T-helper 2 cell treated with Interferon-gamma antibody and Interleukin-4, amounts not matched to agents 100 ng/mL and 5 ng/mL, for 36 hours (primary cell): ENCODE data around the gene ARHGEF17. TPM values are rescaled to one million over a fixed set of nuclear protein-coding genes. Genes with fewer than 3 reads are reported as not detected.

Source experiments
- intact Hi-C: fragments of 100-400 bp; cut with micrococcal nuclease; formaldehyde crosslinking; loops from one replicate; pipeline ENCODE4 v1.15.1; 2023
- total RNA-seq: library from RNA; stranded (reverse); gene quantifications from 2 replicates; pipeline ENCODE4 v1.2.3, GENCODE V29; 2022

The ARHGEF17 gene
- total RNA-seq, 1 donor from 2014 or later: 0.11 TPM

GRCh38 chr11:73331138-73331916, 23.3 kb downstream of the ARHGEF17 start:
- intact Hi-C loops: no loop called here

GRCh38 chr11:73333173-73333572, 25.1 kb downstream of the ARHGEF17 start:
- intact Hi-C loops: no loop called here

- intact Hi-C loops: no loop called here
Observed at GRCh38 chr11:73333640-73334383, 25.7 kb downstream of the ARHGEF17 start.

- intact Hi-C loops: loop anchor here (1.0 kb wide), 2 partner anchors 27 to 39 kb away; no protein-coding TSS in a partner anchor
Observed at GRCh38 chr11:73334384-73335203, 26.5 kb downstream of the ARHGEF17 start.

DNA sequence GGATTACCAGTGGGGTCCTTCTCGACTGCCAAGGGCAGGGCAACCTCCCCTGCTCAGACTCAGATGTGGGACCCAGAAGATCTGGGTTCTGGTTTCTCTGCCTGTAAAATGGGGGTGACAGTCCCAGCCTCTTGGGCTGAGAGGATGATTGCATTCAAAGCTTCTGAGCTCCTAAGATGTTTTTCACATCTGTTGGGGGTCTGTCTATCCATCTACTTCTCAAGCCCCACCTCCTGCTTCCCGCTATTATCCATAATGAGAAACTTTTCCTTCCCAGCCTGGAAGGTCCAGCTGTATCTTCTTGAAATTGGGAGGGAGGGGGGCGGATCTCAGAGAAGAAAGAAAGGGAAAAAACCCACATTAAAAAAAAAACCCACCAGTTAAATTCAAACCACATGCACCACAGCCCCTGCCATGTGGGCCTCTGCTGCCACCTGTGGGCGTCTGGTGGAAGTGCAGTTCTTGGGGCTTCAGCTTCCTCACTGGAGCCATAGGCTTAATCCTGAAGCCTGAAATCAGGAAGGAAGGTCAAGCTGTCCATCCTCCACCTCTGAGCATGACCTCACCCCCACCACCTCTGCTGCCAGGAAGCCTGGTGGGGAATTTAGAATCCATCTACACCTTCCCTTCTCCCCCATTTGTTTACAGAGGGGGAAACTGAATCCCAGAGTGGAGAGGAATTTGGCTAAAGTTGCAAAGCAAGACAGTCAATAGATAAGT, 27.3 kb downstream of the ARHGEF17 start:
- intact Hi-C loops: loop anchor here (1.0 kb wide), 2 partner anchors 28 to 40 kb away; no protein-coding TSS in a partner anchor

- intact Hi-C loops: no loop called here
Observed at GRCh38 chr11:73337846-73338245, 29.8 kb downstream of the ARHGEF17 start.

GRCh38 chr11:73338279-73338678, 30.2 kb downstream of the ARHGEF17 start:
- intact Hi-C loops: no loop called here

- intact Hi-C loops: no loop called here
Observed at GRCh38 chr11:73340164-73340563, 32.1 kb downstream of the ARHGEF17 start.

DNA sequence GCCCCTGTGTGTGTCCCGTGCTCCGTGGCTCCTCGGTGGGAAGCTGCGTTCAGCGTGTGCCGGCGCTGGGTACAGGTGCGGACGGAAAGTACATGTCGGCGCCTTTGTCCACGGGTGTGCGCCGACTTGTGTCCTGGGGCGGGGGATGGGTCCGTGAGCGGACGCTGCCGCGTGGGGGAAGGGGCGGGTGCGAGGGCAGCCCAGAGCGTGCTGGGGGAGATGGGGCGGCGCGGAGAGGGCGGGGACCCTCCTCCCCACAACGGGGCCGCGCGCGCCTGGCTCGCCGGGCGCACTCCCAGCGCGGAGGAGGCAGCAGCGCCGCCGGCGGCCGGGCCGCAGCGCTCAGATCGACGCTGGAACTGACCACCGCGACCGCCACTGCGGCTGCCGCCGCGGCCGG, 34.6 kb downstream of the ARHGEF17 start:
- intact Hi-C loops: no loop called here

- intact Hi-C loops: no loop called here
Observed at GRCh38 chr11:73343076-73343873, 35.2 kb downstream of the ARHGEF17 start.

DNA sequence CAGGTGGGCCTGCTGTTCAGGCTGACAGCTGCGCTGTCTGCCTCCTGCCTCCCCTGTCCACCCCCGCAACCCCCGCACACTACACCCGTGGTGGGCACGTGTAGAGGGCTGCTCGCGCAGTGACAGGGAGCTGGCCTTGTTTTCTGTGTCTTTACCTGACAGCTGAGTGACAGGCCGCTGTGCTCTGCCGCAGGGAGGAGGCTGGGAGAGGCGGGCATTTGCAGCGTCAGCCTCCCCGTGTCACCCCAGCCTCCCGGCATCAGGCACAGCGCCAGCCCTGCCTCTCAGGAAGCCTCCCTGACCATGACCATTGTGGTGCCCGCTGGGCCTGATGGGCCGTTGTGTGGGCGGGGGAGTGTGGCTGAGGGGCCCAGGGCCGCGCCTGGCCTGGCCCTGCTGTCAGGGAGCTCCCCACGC, 36.1 kb downstream of the ARHGEF17 start:
- intact Hi-C loops: no loop called here

GRCh38 chr11:73345481-73346160, 37.5 kb downstream of the ARHGEF17 start:
- intact Hi-C loops: no loop called here

DNA sequence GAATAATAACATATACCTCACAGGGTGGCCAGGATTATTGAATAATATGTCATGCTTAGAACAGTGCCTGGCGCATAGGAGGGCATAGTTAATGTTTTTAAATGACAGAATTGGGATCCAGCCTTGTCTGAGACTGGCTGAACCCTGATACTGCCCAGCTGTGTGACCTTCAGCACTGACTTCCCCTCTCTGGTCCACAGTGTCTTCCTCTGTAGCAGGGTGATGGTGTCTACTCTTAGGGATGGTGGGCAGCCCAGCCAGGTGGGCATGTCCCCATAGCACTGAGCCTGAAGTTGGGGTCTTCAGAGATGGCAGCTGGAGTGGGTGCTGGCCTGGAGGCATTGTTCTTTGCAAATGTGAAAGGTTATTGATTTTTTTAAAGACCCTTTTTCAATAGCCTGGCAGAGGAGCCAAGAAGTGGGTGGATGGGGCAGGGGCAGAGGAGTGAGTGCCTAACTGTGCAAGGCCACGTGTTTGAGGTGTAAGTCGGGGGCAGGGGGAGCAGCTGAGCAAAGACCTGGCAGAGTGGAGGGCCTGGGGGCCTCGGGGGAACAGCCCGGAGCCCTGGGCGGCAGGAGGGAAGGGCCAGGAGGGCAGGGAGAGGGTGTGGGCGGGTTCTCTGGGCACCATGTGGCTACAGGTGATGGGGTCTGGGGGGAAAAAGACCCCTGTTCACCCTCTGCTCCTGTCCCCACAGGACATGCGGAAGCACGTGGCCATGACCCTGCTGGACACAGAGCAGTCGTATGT, 38.3 kb downstream of the ARHGEF17 start:
- intact Hi-C loops: no loop called here

DNA sequence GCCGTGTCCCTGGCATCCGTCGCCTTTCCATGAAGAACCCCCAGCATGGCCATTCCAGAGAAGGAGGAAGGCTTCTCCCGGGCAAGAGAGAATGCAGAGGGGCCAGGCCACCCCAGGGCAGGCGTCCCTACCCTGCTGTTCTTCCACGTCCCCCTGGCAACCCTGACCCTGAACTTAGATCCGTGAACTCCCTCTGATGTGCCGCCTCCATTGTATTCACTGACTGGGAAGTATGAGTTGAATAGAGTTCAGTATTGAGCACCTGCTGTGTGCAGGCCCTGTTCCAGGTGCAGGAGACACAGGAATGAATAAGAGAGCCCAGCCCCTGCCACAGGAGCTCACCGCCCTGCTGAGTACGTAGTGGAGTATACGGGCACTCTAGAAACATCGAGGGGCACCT, 39.0 kb downstream of the ARHGEF17 start:
- intact Hi-C loops: no loop called here

- intact Hi-C loops: no loop called here
Observed at GRCh38 chr11:73348838-73349237, 40.8 kb downstream of the ARHGEF17 start.

DNA sequence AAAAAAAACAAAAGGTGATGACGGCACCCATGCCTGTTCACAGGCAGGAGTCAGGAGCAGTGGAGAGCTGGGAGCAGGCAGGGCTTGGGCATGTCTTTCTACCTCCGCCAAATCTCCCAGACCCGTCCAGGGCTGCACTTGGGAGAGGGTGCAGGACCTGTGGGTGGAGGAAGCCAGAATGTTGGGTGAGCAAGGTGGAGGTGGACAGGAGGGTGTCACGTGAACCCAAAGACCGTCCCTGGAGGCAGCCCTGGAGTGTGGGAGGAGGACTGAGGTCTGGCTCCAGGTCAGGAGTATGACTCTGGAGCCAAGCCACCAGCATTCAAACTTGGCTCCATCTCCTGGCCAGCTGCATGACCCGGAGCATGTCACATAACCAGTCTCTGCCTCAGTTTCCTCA, 41.6 kb downstream of the ARHGEF17 start:
- intact Hi-C loops: loop anchor here (2.0 to 5.0 kb wide), 2 partner anchors 17 to 42 kb away; partner anchors contain the start of gene ARHGEF17

GRCh38 chr11:73350908-73351636, 43.0 kb downstream of the ARHGEF17 start:
- intact Hi-C loops: loop anchor here (1.0 to 5.0 kb wide), 5 partner anchors 16 to 310 kb away; partner anchors contain the start of genes ARHGEF17 and RELT

GRCh38 chr11:73353422-73353821, 45.3 kb downstream of the ARHGEF17 start:
- intact Hi-C loops: loop anchor here (5.0 kb wide), 1 partner anchor 46 kb away; the partner anchor contains the start of gene ARHGEF17
